ENCODE data around the gene RBM5. TPM values are rescaled to one million over a fixed set of nuclear protein-coding genes. Genes with fewer than 3 reads are reported as not detected.

Gene RBM5
- polyA plus RNA-seq, 3 donors = 54.6 to 76.0 (median 60.2) TPM

DNA sequence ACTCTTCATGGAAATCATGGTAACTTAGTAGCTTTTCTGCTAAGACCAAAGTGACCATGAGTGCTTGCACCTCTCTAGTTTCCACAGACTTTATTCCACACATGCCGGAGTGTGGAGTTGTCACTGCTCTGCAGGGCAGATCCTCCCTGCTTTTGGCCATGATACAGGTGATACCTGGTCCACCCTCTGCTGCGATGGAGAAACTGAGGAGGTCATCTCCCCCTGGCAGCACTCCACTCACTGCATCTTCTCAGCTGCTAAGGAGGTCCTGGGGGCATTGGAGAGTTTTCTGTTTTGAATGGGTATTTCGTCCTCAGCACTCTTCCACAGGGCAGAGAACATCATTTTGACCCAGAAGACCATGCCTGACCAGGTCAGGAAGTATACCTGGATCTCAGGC, 31.1 kb downstream of the RBM5 start:
- 84 to 91% (median 85%) methylated on average over 3 of the region's 3 CpGs for WGBS, 3 donors
- H3K27ac ChIP-seq (ENCODE audit: low read depth, low read length) = no peak overlapping the region

DNA sequence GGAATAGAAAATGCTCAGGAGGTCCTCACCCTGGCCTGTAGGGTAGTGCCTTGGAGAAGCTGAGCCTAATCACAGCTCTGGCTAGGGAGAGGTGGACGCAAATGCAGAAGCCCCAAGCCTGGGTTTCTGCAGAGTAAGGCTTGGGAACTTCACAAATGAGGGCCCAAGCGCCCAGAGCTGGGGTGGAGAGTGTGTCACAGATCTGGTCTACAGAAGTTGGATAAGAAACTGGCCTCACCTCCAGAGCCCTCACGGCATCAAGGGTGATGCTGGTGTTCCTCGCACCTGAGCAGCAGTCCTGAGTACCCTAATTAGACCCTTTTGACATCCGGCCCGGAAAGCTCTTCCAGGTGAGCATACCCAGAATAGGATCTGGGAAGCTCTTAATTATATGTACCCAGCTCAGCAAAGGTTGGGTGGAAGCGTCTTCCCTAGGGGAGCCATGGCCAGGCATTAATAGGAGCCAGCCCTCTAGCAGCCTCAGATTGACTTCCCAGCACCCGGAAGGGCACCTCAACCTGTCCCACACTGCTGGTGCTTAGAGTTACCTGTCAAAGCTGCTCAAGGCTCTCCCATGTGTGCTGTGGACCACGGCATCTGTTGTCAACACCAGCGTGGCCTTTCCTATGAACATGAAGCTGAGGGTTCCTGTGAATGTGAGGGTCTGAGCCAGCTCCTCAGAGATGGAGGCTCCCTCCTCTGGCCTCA, 31.8 kb downstream of the RBM5 start:
- H3K27ac ChIP-seq (ENCODE audit: low read depth, low read length) = no peak overlapping the region
- WGBS, 3 donors = 81 to 86% (median 84%) methylated on average over 10 of the region's 10 CpGs

DNA sequence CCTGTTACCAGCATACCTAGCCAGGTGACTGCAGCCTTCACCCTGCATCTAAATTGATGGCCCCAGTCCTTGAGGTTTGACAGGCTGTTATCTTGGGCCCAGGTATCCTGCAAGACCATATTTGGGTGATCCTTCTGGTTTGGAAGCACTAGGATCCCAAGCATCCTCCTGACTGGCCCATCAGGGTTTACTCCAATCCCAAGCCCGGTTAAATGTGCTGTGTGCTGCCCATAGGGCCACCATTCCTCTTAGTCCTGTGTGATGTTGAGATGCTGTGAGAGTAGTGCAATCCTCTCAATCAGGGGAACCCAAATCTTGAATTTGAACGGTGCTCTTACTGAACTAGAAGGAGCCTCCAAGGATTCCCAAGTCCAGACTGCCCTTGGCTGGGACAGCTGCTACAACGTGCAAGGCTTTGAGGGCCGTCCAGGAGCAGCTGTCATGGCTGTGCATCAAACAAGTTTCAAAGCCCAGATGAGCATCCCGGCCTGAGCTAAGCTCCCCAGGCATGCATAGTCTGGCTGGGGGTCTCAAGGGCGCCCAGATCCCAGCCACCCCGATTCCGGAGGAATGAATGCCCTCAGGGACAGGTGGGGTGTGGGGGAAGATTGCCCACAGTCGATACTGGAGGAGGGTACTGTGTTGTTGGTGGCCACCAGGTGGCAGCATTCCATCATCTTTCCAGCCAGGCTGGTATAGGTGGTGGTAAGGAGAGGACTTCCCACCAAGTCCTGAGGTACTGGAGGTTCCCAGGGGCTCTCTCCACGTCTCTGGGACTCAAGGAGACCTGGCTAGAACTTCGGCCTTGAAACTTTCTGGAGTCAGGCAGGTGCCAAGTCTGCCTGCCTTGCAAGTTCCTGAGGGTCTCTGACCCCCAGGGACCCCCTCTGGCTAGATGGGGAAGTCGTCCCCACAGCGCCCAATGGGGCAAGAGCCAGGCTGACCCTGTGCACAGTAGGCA, 32.6 kb downstream of the RBM5 start:
- H3K27ac ChIP-seq (ENCODE audit: low read depth, low read length) = no peak overlapping the region

GRCh38 chr3:50122071-50122470, 33.4 kb downstream of the RBM5 start:
- no peak overlapping the region for H3K27ac ChIP-seq (ENCODE audit: low read depth, low read length)
- WGBS, 3 donors = 74 to 81% (median 74%) methylated on average over 2 of the region's 2 CpGs

More for the DNA sequence above, 32.6 kb downstream of the RBM5 start:
- WGBS, 3 donors = 31 to 38% (median 36%) methylated on average over 13 of the region's 13 CpGs

GRCh38 chr3:50122661-50123391, 34.1 kb downstream of the RBM5 start:
- 68 to 83% (median 79%) methylated on average over 14 of the region's 14 CpGs for WGBS, 3 donors
- no peak overlapping the region for H3K27ac ChIP-seq (ENCODE audit: low read depth, low read length)

DNA sequence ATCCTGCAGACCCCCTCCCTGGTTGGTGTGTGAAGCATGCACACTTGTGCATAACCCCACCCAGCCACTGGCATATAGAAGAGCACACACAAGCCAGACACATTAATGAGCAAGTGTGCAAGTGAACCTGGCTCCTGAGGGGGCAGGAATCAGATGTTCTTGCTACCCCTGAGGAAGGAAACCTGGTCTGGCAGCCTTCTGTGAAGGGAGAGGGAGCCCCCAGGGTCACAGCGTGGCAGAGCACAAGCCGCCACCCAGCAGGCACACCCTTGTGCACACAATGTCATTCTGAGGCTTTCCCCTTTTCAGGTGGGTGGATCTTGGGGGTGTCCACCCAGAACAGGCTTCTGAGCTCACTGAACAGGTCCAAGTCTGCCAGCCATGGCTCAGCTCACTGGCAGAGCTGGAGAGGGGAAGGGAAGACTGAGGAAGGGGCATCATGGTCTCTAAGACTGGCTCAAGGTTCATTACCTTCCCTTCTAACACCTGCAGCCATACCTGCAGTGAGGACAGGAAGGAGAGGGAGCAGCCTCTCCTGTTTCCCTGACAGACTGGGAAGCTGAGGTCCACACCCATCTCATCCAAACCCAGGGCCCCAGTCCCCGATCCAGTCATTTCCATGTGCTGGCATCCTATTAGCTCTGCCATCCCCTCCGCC, 34.8 kb downstream of the RBM5 start:
- 64 to 67% (median 66%) methylated on average over 4 of the region's 4 CpGs for WGBS, 3 donors

DNA sequence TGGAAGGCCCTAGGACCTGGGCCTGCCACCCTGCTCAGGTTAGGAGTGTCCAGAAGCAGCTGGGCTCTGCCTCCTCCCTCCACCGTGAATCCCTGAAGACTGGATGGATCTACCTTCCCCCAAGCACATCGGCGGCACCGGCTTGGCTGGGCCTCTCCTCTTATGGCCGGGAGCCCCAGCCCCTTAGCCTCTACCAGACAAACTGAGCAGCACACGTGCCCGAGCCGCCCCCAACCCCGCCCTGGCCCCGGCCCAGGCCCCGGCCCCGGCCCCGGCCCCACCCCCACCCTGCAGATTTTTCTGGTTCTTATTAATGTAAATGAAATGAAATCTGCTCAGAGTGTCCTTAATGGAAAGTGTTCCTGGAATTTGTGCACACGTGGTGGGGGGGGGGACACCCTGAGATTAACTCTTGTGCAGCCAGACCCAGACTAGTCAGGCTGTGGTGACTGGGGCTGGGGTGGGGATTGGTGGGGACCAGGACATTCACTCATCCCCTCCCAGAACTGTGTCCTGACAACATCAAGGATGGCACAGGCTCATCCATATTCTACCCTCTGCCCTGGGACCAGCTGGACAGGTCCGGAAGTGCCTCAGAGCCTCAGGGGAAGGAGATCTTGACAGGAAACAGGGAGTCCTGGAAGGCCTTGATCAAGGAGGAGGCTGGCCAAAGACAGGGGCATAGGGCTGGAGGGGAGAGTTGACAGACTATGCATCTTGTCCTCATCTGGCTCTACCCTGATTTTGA, 35.5 kb downstream of the RBM5 start:
- WGBS, 3 donors = 32 to 48% (median 41%) methylated on average over 14 to 15 of the region's 15 CpGs

More for the DNA sequence above, 34.8 kb downstream of the RBM5 start:
- no peak overlapping the region for H3K27ac ChIP-seq (ENCODE audit: low read depth, low read length)

DNA sequence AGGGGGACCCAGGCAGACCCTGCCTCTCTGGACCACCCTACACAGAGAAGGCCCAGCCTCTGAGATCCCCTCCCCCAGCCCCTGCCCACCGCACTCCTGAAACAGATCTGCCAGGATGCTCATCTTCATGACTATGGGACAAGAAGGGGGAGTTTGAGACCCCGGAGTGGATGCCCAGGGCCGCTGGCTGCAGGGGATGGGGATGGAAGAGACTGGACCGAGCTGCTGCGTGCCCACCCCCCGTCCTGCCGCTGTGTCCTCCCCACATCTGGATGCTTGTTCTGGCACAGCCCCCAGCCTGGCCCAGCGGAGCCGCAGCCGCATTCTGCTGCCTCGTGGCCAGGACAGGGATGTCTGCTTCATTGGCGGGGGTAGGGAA, 36.1 kb downstream of the RBM5 start:
- WGBS, 3 donors = 55 to 64% (median 61%) methylated on average over 12 of the region's 12 CpGs

More for the DNA sequence above, 35.5 kb downstream of the RBM5 start:
- H3K27ac ChIP-seq (ENCODE audit: low read depth, low read length) = no peak overlapping the region

DNA sequence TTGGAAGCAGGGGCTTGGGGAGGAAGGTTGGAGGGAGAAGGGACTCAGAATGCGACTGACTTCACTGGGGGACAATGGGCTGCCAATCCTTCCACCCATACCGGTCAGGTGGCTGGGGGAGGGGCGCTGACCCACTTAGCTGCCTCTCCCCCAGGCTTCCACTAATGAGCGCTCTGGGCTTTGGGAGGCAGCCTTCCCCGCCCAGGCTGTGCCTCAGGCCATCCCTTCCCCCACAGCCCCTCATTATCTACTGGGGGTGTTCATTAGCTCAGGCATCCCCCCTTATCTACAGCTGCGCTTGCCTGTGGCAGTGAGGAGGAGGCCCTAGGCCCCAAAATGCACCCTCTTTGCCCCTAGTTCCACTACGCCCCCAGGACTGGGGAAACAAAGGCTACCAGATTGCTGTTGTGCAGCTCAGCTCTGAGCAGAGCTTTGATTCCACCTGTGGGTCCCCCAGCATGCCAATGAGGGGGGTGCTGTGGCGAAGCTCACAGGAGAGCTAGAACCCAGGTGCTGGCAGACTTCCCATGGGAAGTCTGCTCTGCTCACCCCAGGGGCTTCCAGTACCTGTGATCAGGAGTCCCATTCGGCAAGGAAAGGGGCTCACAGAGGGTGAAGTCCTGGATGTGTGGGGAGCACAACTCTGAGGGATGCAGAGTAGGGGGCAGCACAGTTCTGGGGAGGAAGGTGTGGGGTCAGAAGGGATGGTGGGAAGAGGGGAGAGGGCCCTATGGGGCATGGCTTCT, 37.0 kb downstream of the RBM5 start:
- 72 to 84% (median 73%) methylated on average over 7 to 9 of the region's 9 CpGs for WGBS, 3 donors

More for the DNA sequence above, 36.1 kb downstream of the RBM5 start:
- no peak overlapping the region for H3K27ac ChIP-seq (ENCODE audit: low read depth, low read length)

GRCh38 chr3:50126287-50127211, 37.8 kb downstream of the RBM5 start:
- 59 to 70% (median 67%) methylated on average over 14 to 16 of the region's 16 CpGs for WGBS, 3 donors

More for the DNA sequence above, 37.0 kb downstream of the RBM5 start:
- no peak overlapping the region for H3K27ac ChIP-seq (ENCODE audit: low read depth, low read length)

GRCh38 chr3:50127251-50127691, 38.6 kb downstream of the RBM5 start:
- no peak overlapping the region for H3K27ac ChIP-seq (ENCODE audit: low read depth, low read length)

More at GRCh38 chr3:50126287-50127211, 37.8 kb downstream of the RBM5 start:
- H3K27ac ChIP-seq (ENCODE audit: low read depth, low read length) = no peak overlapping the region

DNA sequence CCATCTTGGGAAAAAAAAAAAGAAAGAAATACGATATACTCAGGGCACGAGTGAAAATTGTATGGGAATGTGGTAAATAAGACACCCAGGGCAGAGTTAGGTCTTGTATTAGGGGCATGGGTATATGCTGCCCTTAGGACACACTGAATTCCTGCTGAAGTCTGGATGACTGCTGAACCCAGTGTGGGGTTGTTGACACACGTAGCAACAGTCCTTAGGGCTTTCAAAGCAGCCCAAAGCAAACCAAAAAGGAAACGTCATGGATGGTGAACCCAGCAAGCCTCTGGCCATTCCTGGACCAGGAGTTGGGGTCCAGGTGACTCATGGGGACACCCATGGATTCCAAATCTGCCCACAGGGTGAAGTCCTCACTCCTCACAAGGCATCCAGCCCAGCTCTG, 39.3 kb downstream of the RBM5 start:
- WGBS, 3 donors = 76 to 84% (median 80%) methylated on average over 4 of the region's 4 CpGs
- H3K27ac ChIP-seq (ENCODE audit: low read depth, low read length) = no peak overlapping the region

More at GRCh38 chr3:50127251-50127691, 38.6 kb downstream of the RBM5 start:
- 70 to 93% (median 78%) methylated on average over 8 of the region's 8 CpGs for WGBS, 3 donors

DNA sequence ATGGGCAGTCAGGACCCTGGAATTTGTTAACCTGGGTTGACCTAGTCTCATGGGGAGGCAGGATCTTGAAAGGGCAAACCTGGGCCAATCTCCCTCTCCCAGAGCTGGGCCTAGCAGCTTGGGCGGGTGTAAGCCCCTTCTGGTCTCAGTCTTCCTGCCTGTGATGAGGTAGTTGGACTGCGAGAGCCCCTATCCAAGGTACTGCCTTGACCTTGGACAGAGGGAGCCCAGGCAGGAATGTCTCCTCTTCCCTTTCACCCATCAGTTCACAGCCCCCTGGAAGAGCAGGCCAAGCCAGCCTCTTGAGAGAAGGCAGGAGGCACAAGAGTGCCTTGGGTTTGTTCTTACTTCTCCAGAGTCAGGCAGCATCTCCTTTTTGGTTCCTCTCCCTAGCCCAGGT, 41.7 kb downstream of the RBM5 start:
- WGBS, 3 donors = 95 to 100% (median 97%) methylated on average over 2 of the region's 2 CpGs
- H3K27ac ChIP-seq (ENCODE audit: low read depth, low read length) = no peak overlapping the region

- no peak overlapping the region for H3K27ac ChIP-seq (ENCODE audit: low read depth, low read length)
- 70 to 73% (median 70%) methylated on average over 6 of the region's 6 CpGs for WGBS, 3 donors
Observed at GRCh38 chr3:50132421-50133282, 43.9 kb downstream of the RBM5 start.

DNA sequence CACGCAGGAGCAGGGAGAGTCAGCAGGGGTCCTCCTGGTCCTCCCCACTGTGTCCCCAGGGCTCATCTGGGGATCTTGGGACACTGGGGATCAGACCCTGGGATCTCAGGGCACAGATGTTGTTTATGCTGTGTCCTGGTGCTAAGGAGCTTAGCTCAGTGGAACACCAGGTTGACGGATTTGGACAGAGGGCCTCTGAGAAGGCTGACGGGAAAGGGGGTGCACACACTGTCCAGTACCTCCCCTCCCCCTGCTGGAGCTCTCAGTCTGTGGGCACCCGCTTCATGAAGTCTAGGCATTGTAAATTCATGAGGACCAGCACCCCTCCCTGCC, 44.5 kb downstream of the RBM5 start:
- 79 to 80% (median 80%) methylated on average over 4 of the region's 4 CpGs for WGBS, 3 donors
- no peak overlapping the region for H3K27ac ChIP-seq (ENCODE audit: low read depth, low read length)

All from adipose tissue (tissue), 3 donors.